Smooth muscle cell (in vitro differentiated cells): ENCODE data around the gene TEC. TPM values are rescaled to one million over a fixed set of nuclear protein-coding genes. Genes with fewer than 3 reads are reported as not detected.

ENCODE experiments used
- DNase-seq: peaks from one replicate; lab custom pipeline; 2025; ENCODE audit not compliant: unreplicated experiment; lab: John Stamatoyannopoulos, UW
- H2AFZ ChIP-seq: fragments of 200-600 bp; sonication (generic); 2 replicates; pipeline ENCODE4 v1.6.0; 2016; ENCODE audit warnings: antibody characterized with exemption, low read depth, mild to moderate bottlenecking
- H3F3A ChIP-seq: fragments of 200-600 bp; sonication (generic); 2 replicates; pipeline ENCODE4 v1.6.0; 2017; ENCODE audit warnings: antibody characterized with exemption, low read depth
- H3K27ac ChIP-seq: fragments of 200-600 bp; sonication (generic); 2 replicates; pipeline ENCODE4 v1.5.1; 2016; ENCODE audit warnings: low read depth, mild to moderate bottlenecking
- H3K27me3 ChIP-seq: fragments of 200-600 bp; sonication (generic); 2 replicates; pipeline ENCODE4 v1.6.1; 2016; ENCODE audit warnings: low read depth, mild to moderate bottlenecking
- H3K36me3 ChIP-seq: fragments of 200-600 bp; sonication (generic); 2 replicates; pipeline ENCODE4 v1.5.1; 2016; ENCODE audit warnings: low read depth
- H3K4me1 ChIP-seq: fragments of 200-600 bp; sonication (generic); 2 replicates; pipeline ENCODE4 v1.5.1; 2016; ENCODE audit warnings: low read depth
- H3K4me2 ChIP-seq: fragments of 200-600 bp; sonication (generic); 2 replicates; pipeline ENCODE4 v1.6.0; 2016; ENCODE audit warnings: mild to moderate bottlenecking
- H3K4me3 ChIP-seq: fragments of 200-600 bp; sonication (generic); 2 replicates; pipeline ENCODE4 v1.5.1; 2016; ENCODE audit warnings: mild to moderate bottlenecking
- H3K79me2 ChIP-seq: fragments of 200-600 bp; sonication (generic); 2 replicates; pipeline ENCODE4 v1.6.0; 2016; ENCODE audit warnings: low read depth, mild to moderate bottlenecking
- H3K9ac ChIP-seq: fragments of 200-600 bp; sonication (generic); 2 replicates; pipeline ENCODE4 v1.6.0; 2016; ENCODE audit warnings: low read depth
- H3K9me3 ChIP-seq: fragments of 200-600 bp; sonication (generic); replicated peaks from 2 replicates; pipeline ENCODE4 v1.5.1; 2016; ENCODE audit warnings: low read depth
- H4K20me1 ChIP-seq: fragments of 200-600 bp; sonication (generic); 2 replicates; pipeline ENCODE4 v1.6.0; 2016; ENCODE audit warnings: low read depth
- CTCF ChIP-seq: fragments of 200-600 bp; sonication (generic); IDR thresholded peaks from 2 replicates; pipeline ENCODE4 v1.5.1; 2017; ENCODE audit warnings: borderline replicate concordance, mild to moderate bottlenecking, antibody characterized with exemption; ENCODE audit not compliant: insufficient read depth, poor library complexity, severe bottlenecking
- WGBS: methylation state at CpG from one replicate; pipeline ENCODE4 v1.1.7; 2016; ENCODE audit warnings: low lambda C conversion rate; 5-methylcytosine and 5-hydroxymethylcytosine counted together
- polyA plus RNA-seq: library from polyadenylated mRNA; unstranded; fragments of >200 nt; fragmentation: Nextera tagmentation; extraction: Ambion mirVana; gene quantifications from 2 replicates; pipeline ENCODE4 v1.2.1, GENCODE V29; 2016
- total RNA-seq: library from RNA; depleted of rRNA; stranded (reverse); fragments of >200 nt; gene quantifications from 2 replicates; pipeline ENCODE4 v1.2.3, GENCODE V29; 2014

The TEC gene
- total and polyA plus RNA-seq, 2 experiments from 2014 or later, result 0.14 to 1.8 TPM

- TF ChIP-seq CTCF, result no peak
- H3K4me1 ChIP-seq, result no peaks in the 10 kb centered on the region
- no peaks in the 10 kb centered on the region for H3K36me3 ChIP-seq
- H2AFZ ChIP-seq, result no peak overlapping the region
- H3F3A ChIP-seq, result no peaks in the 10 kb centered on the region
- H3K27ac ChIP-seq, result no peak overlapping the region
- H3K79me2 ChIP-seq, result no peaks in the 10 kb centered on the region
- no peak overlapping the region for H3K9ac ChIP-seq
- H4K20me1 ChIP-seq, result no peaks in the 10 kb centered on the region
- H3K27me3 ChIP-seq, result no peaks in the 10 kb centered on the region
- H3K4me2 ChIP-seq, result peak overlapping the region; percentile 39
- WGBS, result 80% methylated on average over 7 of the region's 7 CpGs
- no peak for DNase-seq
- H3K9me3 ChIP-seq, result no peaks in the 10 kb centered on the region
- no peak overlapping the region for H3K4me3 ChIP-seq
These were observed 22.3 kb downstream of the TEC start for GRCh38 chr4:48247142-48247877.

GRCh38 chr4:48244665-48245064 is 25.0 kb downstream of the TEC start:
- no peak overlapping the region for H3K4me3 ChIP-seq
- H3K27me3 ChIP-seq, result no peaks in the 10 kb centered on the region
- TF ChIP-seq CTCF, result no peak
- H3F3A ChIP-seq, result no peaks in the 10 kb centered on the region
- no peak overlapping the region for H3K27ac ChIP-seq
- DNase-seq, result no peak
- WGBS, result 95% methylated on average over 4 of the region's 4 CpGs
- no peaks in the 10 kb centered on the region for H3K36me3 ChIP-seq
- no peak overlapping the region for H2AFZ ChIP-seq
- H3K9ac ChIP-seq, result no peak overlapping the region
- no peaks in the 10 kb centered on the region for H3K9me3 ChIP-seq
- H3K4me1 ChIP-seq, result no peaks in the 10 kb centered on the region
- no peaks in the 10 kb centered on the region for H3K79me2 ChIP-seq
- no peak overlapping the region for H3K4me2 ChIP-seq
- H4K20me1 ChIP-seq, result no peaks in the 10 kb centered on the region

DNA sequence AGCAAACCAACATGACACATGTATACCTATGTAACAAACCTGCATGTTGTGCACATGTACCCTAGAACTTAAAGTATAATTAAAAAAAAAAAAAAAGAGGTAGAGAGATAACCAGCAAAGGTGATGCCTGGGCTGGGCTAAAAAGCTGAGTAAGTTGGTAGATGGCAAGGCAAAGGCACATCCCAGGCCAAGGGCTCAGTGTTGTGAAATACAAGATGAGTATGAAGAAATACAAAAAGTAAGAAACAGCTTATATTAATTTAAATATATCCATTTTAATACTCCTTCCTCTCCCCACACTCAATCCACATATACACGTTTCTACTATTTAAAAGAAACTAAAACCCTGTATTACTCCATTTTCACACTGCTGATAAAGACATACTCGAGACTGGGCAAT is 25.8 kb downstream of the TEC start:
- H3K79me2 ChIP-seq, result no peaks in the 10 kb centered on the region
- H3K27ac ChIP-seq, result no peak overlapping the region
- H3F3A ChIP-seq, result no peaks in the 10 kb centered on the region
- H2AFZ ChIP-seq, result no peak overlapping the region
- no peaks in the 10 kb centered on the region for H3K9me3 ChIP-seq
- no peak for TF ChIP-seq CTCF
- H3K4me1 ChIP-seq, result no peaks in the 10 kb centered on the region
- no peak overlapping the region for H3K4me2 ChIP-seq
- H3K4me3 ChIP-seq, result no peak overlapping the region
- no peaks in the 10 kb centered on the region for H3K36me3 ChIP-seq
- WGBS, result 80% methylated on average over 2 of the region's 2 CpGs
- no peak for DNase-seq
- no peaks in the 10 kb centered on the region for H4K20me1 ChIP-seq
- no peaks in the 10 kb centered on the region for H3K27me3 ChIP-seq
- no peak overlapping the region for H3K9ac ChIP-seq

DNA sequence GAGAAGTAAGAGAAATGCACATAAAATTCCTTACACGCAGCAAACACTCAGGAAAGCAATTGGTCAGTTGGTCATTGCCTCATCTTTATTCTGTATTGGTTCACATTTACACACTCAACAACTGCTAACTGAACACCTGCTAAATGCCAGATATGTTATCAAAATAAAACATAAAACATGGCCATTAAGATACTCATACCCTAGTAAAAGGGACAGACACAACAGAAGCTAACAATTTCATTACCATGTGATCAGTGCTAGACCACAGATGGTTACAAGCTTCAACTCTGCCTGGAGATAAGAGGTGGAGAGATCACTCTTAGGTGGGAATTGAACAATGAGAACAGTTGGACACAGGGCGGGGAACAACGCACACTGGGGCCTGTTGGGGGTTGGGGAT is 26.2 kb downstream of the TEC start:
- no peak overlapping the region for H2AFZ ChIP-seq
- H3K27ac ChIP-seq, result no peak overlapping the region
- no peak for DNase-seq
- H3K4me2 ChIP-seq, result no peak overlapping the region
- WGBS, result 96% methylated on average over 3 of the region's 3 CpGs
- H3K4me3 ChIP-seq, result no peak overlapping the region
- no peaks in the 10 kb centered on the region for H3K36me3 ChIP-seq
- no peak overlapping the region for H3K9ac ChIP-seq
- H4K20me1 ChIP-seq, result no peaks in the 10 kb centered on the region
- H3K79me2 ChIP-seq, result no peaks in the 10 kb centered on the region
- H3F3A ChIP-seq, result no peaks in the 10 kb centered on the region
- no peaks in the 10 kb centered on the region for H3K27me3 ChIP-seq
- no peak for TF ChIP-seq CTCF
- H3K4me1 ChIP-seq, result no peaks in the 10 kb centered on the region
- no peaks in the 10 kb centered on the region for H3K9me3 ChIP-seq
